ENCODE results near the gene PSTPIP1.

PSTPIP1 gene

GRCh38 chr15:77035999-77036471, 41.1 kb downstream of the PSTPIP1 start:
- TF ChIP-seq POLR2AphosphoS5 (IDR thresholded peaks at IDR 0.05; ENCODE audit: low read depth, low read length) (no peak), TAF1 (IDR thresholded peaks at IDR 0.05; ENCODE audit: borderline replicate concordance, insufficient read depth, low read length) (no peak)

GRCh38 chr15:77036537-77037387, 41.8 kb downstream of the PSTPIP1 start:
- TF ChIP-seq POLR2AphosphoS5 (IDR thresholded peaks at IDR 0.05; ENCODE audit: low read depth, low read length) (no peak), FOXP2 (optimal IDR thresholded peaks at IDR 0.05; ENCODE audit: borderline replicate concordance, extremely low read depth, extremely low read length, insufficient read depth) (no peak), REST (IDR thresholded peaks at IDR 0.05; ENCODE audit: insufficient read depth in 1 of 2, low read depth in 2 of 2, low read length in 2 of 2) (no peak), SIN3A (IDR thresholded peaks at IDR 0.05; ENCODE audit: borderline replicate concordance, insufficient read depth, low read length) (no peak), TAF1 (IDR thresholded peaks at IDR 0.05; ENCODE audit: borderline replicate concordance, insufficient read depth, low read length) (no peak)

GRCh38 chr15:77037388-77038209, 42.7 kb downstream of the PSTPIP1 start:
- TF ChIP-seq FOXP2 (optimal IDR thresholded peaks at IDR 0.05; ENCODE audit: borderline replicate concordance, extremely low read depth, extremely low read length, insufficient read depth) = no peak
- TF ChIP-seq REST (IDR thresholded peaks at IDR 0.05; ENCODE audit: insufficient read depth in 1 of 2, low read depth in 2 of 2, low read length in 2 of 2) = no peak
- no peak for TF ChIP-seq SIN3A (IDR thresholded peaks at IDR 0.05; ENCODE audit: borderline replicate concordance, insufficient read depth, low read length)
- TF ChIP-seq POLR2AphosphoS5 (IDR thresholded peaks at IDR 0.05; ENCODE audit: low read depth, low read length) = no peak
- no peak for TF ChIP-seq TAF1 (IDR thresholded peaks at IDR 0.05; ENCODE audit: borderline replicate concordance, insufficient read depth, low read length)

DNA sequence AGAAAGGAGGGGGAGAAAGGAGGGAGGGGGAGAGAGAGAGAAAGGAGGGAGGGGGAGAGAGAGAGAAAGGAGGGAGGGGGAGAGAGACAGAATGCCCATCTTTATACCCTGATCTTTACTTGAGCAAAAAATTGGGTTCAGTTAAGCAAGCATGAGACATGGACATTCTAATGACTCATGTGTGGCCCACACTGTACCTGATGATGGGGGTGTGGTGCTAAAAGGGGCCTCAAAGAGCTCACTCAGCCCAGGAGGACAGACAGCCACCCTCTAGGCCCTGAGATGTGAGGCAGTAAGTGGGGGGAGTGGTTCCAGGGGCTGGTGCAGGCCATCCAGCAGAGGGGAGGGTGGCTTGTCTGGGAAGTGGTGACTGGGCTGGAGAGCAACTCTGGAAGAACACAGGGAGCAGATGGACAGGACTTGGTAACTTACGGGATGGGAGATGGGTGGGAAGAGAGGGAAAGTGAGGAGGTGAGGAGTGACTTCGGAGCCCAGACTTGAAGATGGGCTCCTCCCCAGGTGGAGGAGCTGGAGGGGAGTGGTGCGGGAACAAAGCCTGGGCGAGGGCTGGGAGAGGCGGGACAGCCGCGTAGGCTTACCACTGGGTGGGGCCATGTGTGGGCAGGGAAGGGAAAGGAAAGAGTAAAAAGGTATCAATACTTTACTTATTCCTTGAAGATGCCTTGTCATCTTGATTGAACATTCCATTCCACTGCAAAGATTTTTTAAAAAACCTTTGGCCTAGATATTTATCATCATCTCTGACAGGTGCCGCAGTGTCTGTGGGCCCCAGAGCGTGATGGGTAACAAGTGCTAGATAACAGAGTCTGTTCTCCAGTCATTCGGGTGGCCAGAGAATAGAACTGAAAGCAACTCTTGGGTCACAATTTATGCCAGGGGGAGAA, 43.6 kb downstream of the PSTPIP1 start:
- no peak for TF ChIP-seq FOXP2 (optimal IDR thresholded peaks at IDR 0.05; ENCODE audit: borderline replicate concordance, extremely low read depth, extremely low read length, insufficient read depth)
- no peak for TF ChIP-seq SIN3A (IDR thresholded peaks at IDR 0.05; ENCODE audit: borderline replicate concordance, insufficient read depth, low read length)
- no peak for TF ChIP-seq TAF1 (IDR thresholded peaks at IDR 0.05; ENCODE audit: borderline replicate concordance, insufficient read depth, low read length)
- no peak for TF ChIP-seq POLR2AphosphoS5 (IDR thresholded peaks at IDR 0.05; ENCODE audit: low read depth, low read length)
- TF ChIP-seq REST (IDR thresholded peaks at IDR 0.05; ENCODE audit: insufficient read depth in 1 of 2, low read depth in 2 of 2, low read length in 2 of 2) = no peak

- TF ChIP-seq TAF1 (IDR thresholded peaks at IDR 0.05; ENCODE audit: borderline replicate concordance, insufficient read depth, low read length) = no peak
- TF ChIP-seq FOXP2 (optimal IDR thresholded peaks at IDR 0.05; ENCODE audit: borderline replicate concordance, extremely low read depth, extremely low read length, insufficient read depth) = no peak
- TF ChIP-seq REST (IDR thresholded peaks at IDR 0.05; ENCODE audit: insufficient read depth in 1 of 2, low read depth in 2 of 2, low read length in 2 of 2) = no peak
- TF ChIP-seq POLR2AphosphoS5 (IDR thresholded peaks at IDR 0.05; ENCODE audit: low read depth, low read length) = no peak
- no peak for TF ChIP-seq SIN3A (IDR thresholded peaks at IDR 0.05; ENCODE audit: borderline replicate concordance, insufficient read depth, low read length)
Observed at GRCh38 chr15:77039217-77039533, 44.2 kb downstream of the PSTPIP1 start.
